BLaER1 treated with 17β-estradiol and CSF1 and Interleukin-3, amounts not matched to agents 10 nM and 100 nM (cell line): ENCODE data around the gene HOXD9.

ENCODE experiments used
- H3K27ac ChIP-seq, 11 experiments: shearing (Covaris generic); formaldehyde crosslinking; 2 replicates each; pipeline ENCODE4 v1.8.1; 2022
- H3K27me3 ChIP-seq, 11 experiments: shearing (Covaris generic); formaldehyde crosslinking; 2 replicates each; pipeline ENCODE4 v1.8.1; 2022
- H3K36me3 ChIP-seq, 11 experiments: shearing (Covaris generic); formaldehyde crosslinking; 2 replicates each; pipeline ENCODE4 v1.8.1; 2022
- H3K4me1 ChIP-seq, 10 experiments: shearing (Covaris generic); formaldehyde crosslinking; 2 replicates each; pipeline ENCODE4 v1.8.1; 2022
- H3K4me2 ChIP-seq, 11 experiments: shearing (Covaris generic); formaldehyde crosslinking; 2 replicates each; pipeline ENCODE4 v1.8.1; 2022
- H3K4me3 ChIP-seq, 10 experiments: shearing (Covaris generic); formaldehyde crosslinking; 2 replicates each; pipeline ENCODE4 v1.8.1; 2022
- H3K9ac ChIP-seq, 11 experiments: shearing (Covaris generic); formaldehyde crosslinking; 2 replicates each; pipeline ENCODE4 v1.8.1; 2022
- H3K9me3 ChIP-seq, 11 experiments: shearing (Covaris generic); formaldehyde crosslinking; replicated peaks in 1 of 11; 2 replicates each; pipeline ENCODE4 v1.8.1; 2022
- H4K20me1 ChIP-seq, 11 experiments: shearing (Covaris generic); formaldehyde crosslinking; 2 replicates each; pipeline ENCODE4 v1.8.1; 2022
- Cebpa-rat ChIP-seq, 11 experiments: shearing (Covaris generic); IDR thresholded peaks; 2 replicates each; pipeline ENCODE4 v1.8.1; 2022

HOXD9 gene

GRCh38 chr2:176161825-176162626 lies 39.5 kb downstream of the HOXD9 start:
- H3K9ac ChIP-seq: no peak overlapping the region
- H3K27me3 ChIP-seq: peaks cover 34 to 95% (median 85%) of the 10 kb centered on the region in 11 experiments
- H3K36me3 ChIP-seq: no peaks in the 10 kb centered on the region
- no peaks in the 10 kb centered on the region for H3K4me1 ChIP-seq
- peaks cover 69 to 85% (median 80%) of the 10 kb centered on the region in 11 experiments for H3K9me3 ChIP-seq
- no peaks in the 10 kb centered on the region for H4K20me1 ChIP-seq
- TF ChIP-seq Cebpa-rat (IDR thresholded peaks at IDR 0.05): no peak
- H3K4me3 ChIP-seq: no peak overlapping the region
- no peak overlapping the region for H3K27ac ChIP-seq
- no peak overlapping the region for H3K4me2 ChIP-seq

GRCh38 chr2:176162911-176163671 lies 40.6 kb downstream of the HOXD9 start:
- Histone ChIP-seq H3K4me1 (no peaks in the 10 kb centered on the region), H3K36me3 (no peaks in the 10 kb centered on the region), H3K27ac (no peak overlapping the region), H3K4me3 (no peak overlapping the region), H3K9me3 (peaks cover 59 to 74% (median 69%) of the 10 kb centered on the region in 11 experiments), H3K27me3 (peaks cover 24 to 85% (median 74%) of the 10 kb centered on the region in 11 experiments), H3K9ac (no peak overlapping the region), H3K4me2 (no peak overlapping the region), H4K20me1 (no peaks in the 10 kb centered on the region)
- no peak for TF ChIP-seq Cebpa-rat (IDR thresholded peaks at IDR 0.05)

GRCh38 chr2:176163672-176164056 lies 41.1 kb downstream of the HOXD9 start:
- Histone ChIP-seq H4K20me1 (no peaks in the 10 kb centered on the region), H3K27ac (no peak overlapping the region), H3K4me1 (no peaks in the 10 kb centered on the region), H3K27me3 (peaks cover 19 to 79% (median 68%) of the 10 kb centered on the region in 11 experiments), H3K36me3 (no peaks in the 10 kb centered on the region), H3K9ac (no peak overlapping the region), H3K9me3 (peaks cover 55 to 70% (median 65%) of the 10 kb centered on the region in 11 experiments), H3K4me3 (no peak overlapping the region), H3K4me2 (no peak overlapping the region)
- no peak for TF ChIP-seq Cebpa-rat (IDR thresholded peaks at IDR 0.05)

GRCh38 chr2:176164201-176164600 lies 41.7 kb downstream of the HOXD9 start:
- peaks cover 16 to 74% (median 63%) of the 10 kb centered on the region in 11 experiments for H3K27me3 ChIP-seq
- no peak overlapping the region for H3K9ac ChIP-seq
- H4K20me1 ChIP-seq: no peaks in the 10 kb centered on the region

GRCh38 chr2:176164611-176165369 lies 42.3 kb downstream of the HOXD9 start:
- TF ChIP-seq Cebpa-rat (IDR thresholded peaks at IDR 0.05): no peak
- Histone ChIP-seq H3K27me3 (peaks cover 10 to 68% (median 57%) of the 10 kb centered on the region in 11 experiments; a peak in 21 of 22 replicates), H3K36me3 (no peaks in the 10 kb centered on the region), H3K9me3 (peaks cover 48 to 60% (median 58%) of the 10 kb centered on the region in 11 experiments), H3K4me2 (no peak overlapping the region), H3K4me1 (no peaks in the 10 kb centered on the region), H3K4me3 (no peak overlapping the region), H3K9ac (no peak overlapping the region), H4K20me1 (no peaks in the 10 kb centered on the region), H3K27ac (no peak overlapping the region)

More at GRCh38 chr2:176164201-176164600, 41.7 kb downstream of the HOXD9 start:
- H3K4me3 ChIP-seq: no peak overlapping the region
- TF ChIP-seq Cebpa-rat (IDR thresholded peaks at IDR 0.05): no peak
- no peak overlapping the region for H3K27ac ChIP-seq
- no peaks in the 10 kb centered on the region for H3K36me3 ChIP-seq
- peaks cover 54 to 66% (median 64%) of the 10 kb centered on the region in 11 experiments for H3K9me3 ChIP-seq
- H3K4me2 ChIP-seq: no peak overlapping the region
- no peaks in the 10 kb centered on the region for H3K4me1 ChIP-seq

GRCh38 chr2:176165370-176166050 lies 43.0 kb downstream of the HOXD9 start:
- H3K4me2 ChIP-seq: no peak overlapping the region
- no peak overlapping the region for H3K9ac ChIP-seq
- H3K36me3 ChIP-seq: no peaks in the 10 kb centered on the region
- peaks cover 41 to 53% (median 50%) of the 10 kb centered on the region in 11 experiments; a peak in 21 of 22 replicates for H3K9me3 ChIP-seq
- H3K27me3 ChIP-seq: peaks cover 7 to 61% (median 50%) of the 10 kb centered on the region in 11 experiments; a peak in 17 of 22 replicates
- no peak overlapping the region for H3K4me3 ChIP-seq
- H4K20me1 ChIP-seq: no peaks in the 10 kb centered on the region
- no peaks in the 10 kb centered on the region for H3K4me1 ChIP-seq
- H3K27ac ChIP-seq: no peak overlapping the region
- no peak for TF ChIP-seq Cebpa-rat (IDR thresholded peaks at IDR 0.05)

GRCh38 chr2:176166272-176166671 lies 43.8 kb downstream of the HOXD9 start:
- no peak for TF ChIP-seq Cebpa-rat (IDR thresholded peaks at IDR 0.05)
- peaks cover 7 to 54% (median 42%) of the 10 kb centered on the region in 11 experiments; a peak in 16 of 22 replicates for H3K27me3 ChIP-seq

GRCh38 chr2:176167398-176167797 lies 44.9 kb downstream of the HOXD9 start:
- Histone ChIP-seq H3K9me3 (peaks cover 38 to 47% (median 44%) of the 10 kb centered on the region in 11 experiments), H3K36me3 (no peaks in the 10 kb centered on the region), H4K20me1 (no peaks in the 10 kb centered on the region), H3K4me1 (no peaks in the 10 kb centered on the region), H3K27ac (no peak overlapping the region), H3K27me3 (peaks cover 11 to 51% (median 40%) of the 10 kb centered on the region in 11 experiments), H3K4me2 (no peak overlapping the region), H3K4me3 (no peak overlapping the region), H3K9ac (no peak overlapping the region)
- no peak for TF ChIP-seq Cebpa-rat (IDR thresholded peaks at IDR 0.05)

More at GRCh38 chr2:176166272-176166671, 43.8 kb downstream of the HOXD9 start:
- Histone ChIP-seq H3K4me3 (no peak overlapping the region), H3K27ac (no peak overlapping the region), H4K20me1 (no peaks in the 10 kb centered on the region), H3K9ac (no peak overlapping the region), H3K4me1 (no peaks in the 10 kb centered on the region), H3K9me3 (peaks cover 38 to 47% (median 44%) of the 10 kb centered on the region in 11 experiments; a peak in 21 of 22 replicates), H3K36me3 (no peaks in the 10 kb centered on the region), H3K4me2 (no peak overlapping the region)
